ENCODE results near the gene SLC24A4. TPM values are rescaled to one million over a fixed set of nuclear protein-coding genes. Genes with fewer than 3 reads are reported as not detected.

The SLC24A4 gene
- total and polyA plus RNA-seq, 12 donors, result 0.08 to 0.74 (median 0.24) TPM

DNA sequence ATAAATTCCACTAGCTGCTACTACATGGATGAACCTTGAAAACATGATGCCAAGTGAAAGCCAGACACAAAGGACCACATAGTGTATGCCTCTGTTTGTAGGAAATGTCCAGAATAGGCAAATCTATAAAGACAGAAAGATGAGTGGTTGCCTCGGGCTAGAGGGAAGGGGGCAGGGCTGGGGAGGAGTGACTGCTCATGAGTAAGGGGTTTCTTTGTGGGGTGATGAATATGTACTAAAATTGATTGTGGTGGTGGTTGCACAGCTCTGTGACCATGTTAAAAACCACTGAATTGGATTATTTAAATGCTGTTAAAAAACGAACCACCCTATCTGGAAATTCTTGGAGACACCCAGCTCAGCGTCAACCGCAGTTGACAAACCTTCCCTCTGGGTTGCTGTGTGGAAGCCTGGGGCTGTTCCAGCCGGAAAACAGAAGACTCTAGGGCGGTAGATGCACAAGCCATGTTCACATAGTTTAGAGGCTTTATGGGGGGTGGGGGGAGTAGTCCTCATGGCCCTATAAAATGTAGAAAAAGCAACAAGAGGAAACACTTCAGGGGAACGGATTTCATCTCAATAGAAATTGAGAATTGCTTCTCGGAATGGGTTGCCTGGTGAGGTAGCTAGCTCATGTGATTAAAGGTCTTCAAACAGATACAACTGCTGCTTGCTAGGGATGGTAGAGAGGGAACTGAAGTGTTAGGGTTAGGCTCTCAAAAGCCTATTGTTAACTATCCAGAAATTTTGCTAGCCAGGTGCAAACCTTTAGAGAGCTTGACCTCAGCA lies 220.0 kb downstream of the SLC24A4 start:
- peak overlapping the region in 1 of 10 donors; percentile 17 for H3K27ac ChIP-seq
- WGBS, 2 donors, result 60 to 71% methylated on average over 8 of the region's 8 CpGs
- no peaks in the 10 kb centered on the region for H3K36me3 ChIP-seq
- TF ChIP-seq, protein P1, sequence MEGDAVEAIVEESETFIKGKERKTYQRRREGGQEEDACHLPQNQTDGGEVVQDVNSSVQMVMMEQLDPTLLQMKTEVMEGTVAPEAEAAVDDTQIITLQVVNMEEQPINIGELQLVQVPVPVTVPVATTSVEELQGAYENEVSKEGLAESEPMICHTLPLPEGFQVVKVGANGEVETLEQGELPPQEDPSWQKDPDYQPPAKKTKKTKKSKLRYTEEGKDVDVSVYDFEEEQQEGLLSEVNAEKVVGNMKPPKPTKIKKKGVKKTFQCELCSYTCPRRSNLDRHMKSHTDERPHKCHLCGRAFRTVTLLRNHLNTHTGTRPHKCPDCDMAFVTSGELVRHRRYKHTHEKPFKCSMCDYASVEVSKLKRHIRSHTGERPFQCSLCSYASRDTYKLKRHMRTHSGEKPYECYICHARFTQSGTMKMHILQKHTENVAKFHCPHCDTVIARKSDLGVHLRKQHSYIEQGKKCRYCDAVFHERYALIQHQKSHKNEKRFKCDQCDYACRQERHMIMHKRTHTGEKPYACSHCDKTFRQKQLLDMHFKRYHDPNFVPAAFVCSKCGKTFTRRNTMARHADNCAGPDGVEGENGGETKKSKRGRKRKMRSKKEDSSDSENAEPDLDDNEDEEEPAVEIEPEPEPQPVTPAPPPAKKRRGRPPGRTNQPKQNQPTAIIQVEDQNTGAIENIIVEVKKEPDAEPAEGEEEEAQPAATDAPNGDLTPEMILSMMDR (IDR thresholded peaks at IDR 0.05), result no peak
- H3K4me1 ChIP-seq, result peaks cover 9 to 41% (median 32%) of the 10 kb centered on the region in 9 donors
- H3K4me3 ChIP-seq, result no peak overlapping the region
- ATAC-seq (no peak), DNase-seq (no peak)
- intact Hi-C loops (cut with DNase I), result loop anchor here in 2 of 10 donors (5.0 to 10.0 kb wide), 2 partner anchors 78 to 86 kb away; no protein-coding TSS in a partner anchor
- H3K9me3 ChIP-seq, result peaks cover 0 to 8% (median 0%) of the 10 kb centered on the region in 11 donors
- no peaks in the 10 kb centered on the region for H3K27me3 ChIP-seq

DNA sequence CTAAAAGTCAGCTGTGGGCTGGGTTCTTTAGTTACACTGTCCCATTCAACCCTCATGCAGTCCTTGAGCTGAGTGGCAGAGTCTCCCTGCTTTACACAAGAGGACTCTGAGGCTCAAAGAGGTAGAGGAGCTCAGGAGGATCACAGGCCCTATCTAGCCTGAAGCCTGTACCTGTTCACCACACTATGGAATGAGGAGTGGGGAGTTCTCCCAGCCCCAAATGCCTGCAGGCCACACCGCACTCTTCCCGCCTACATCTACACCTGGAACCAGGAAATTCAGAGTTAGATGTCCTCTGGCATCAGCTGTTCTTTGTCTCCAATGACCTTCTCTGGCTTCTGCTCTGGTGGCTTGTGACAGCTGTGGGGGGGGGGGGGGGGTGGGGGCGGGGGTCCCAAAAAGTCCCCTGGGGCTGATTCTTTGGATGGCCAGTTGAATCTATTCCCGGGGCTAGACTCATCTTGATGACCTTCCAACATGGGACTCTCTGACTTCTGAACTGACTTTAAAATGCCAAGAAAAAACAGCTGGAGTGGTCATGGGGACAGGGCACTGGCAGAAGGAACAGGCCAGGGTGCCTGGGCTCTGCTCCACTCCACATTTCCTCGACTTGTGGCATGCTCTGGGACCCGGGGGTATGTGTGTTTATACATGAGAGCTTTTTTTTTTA lies 221.2 kb downstream of the SLC24A4 start:
- 55 to 58% methylated on average over 6 of the region's 6 CpGs for WGBS, 2 donors
- ATAC-seq, result no peak
- Histone ChIP-seq H3K27me3 (no peaks in the 10 kb centered on the region), H3K9me3 (peaks cover 0 to 8% (median 0%) of the 10 kb centered on the region in 11 donors), H3K4me1 (peaks cover 9 to 36% (median 26%) of the 10 kb centered on the region in 9 donors), H3K4me3 (no peak overlapping the region), H3K27ac (no peak overlapping the region), H3K36me3 (no peaks in the 10 kb centered on the region)
- TF ChIP-seq, protein P1 (IDR thresholded peaks at IDR 0.05), result no peak
- intact Hi-C loops (cut with DNase I), result loop anchor here in 2 of 10 donors (5.0 to 10.0 kb wide), 2 partner anchors 79 to 87 kb away; no protein-coding TSS in a partner anchor
- no peak for DNase-seq

DNA sequence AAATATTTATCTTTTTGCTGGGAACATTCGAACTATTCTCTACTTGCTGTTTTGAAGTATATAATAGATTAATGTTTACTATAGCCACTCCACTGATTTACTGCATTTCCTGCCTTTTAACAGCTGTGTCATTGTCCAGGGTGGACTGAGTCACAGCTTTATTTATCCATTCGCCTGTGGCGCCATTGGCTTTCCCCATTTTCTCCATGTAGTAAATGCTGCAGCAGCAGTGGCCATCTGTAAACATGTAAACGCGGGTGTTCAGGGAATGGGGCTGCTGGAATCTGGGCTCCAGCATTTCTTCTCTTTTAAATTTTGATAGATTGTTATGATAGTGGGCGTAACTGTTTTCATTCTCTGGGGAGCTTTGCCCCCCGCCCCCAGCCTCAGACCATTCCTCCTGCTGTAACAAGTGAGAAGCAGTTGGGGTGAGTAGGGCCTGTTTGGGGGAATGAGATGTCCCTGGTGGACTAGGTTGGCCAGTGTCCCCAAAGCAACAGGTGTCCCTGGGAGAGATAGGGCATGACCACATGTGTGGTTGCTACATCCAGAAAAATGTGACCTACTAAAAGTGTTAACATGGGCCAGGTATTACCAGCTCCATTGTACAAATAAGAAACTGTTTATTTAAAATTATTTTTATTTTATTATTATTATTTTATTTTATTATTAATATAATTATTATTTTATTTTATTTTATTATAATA lies 223.5 kb downstream of the SLC24A4 start:
- peaks cover 5 to 36% (median 18%) of the 10 kb centered on the region in 9 donors for H3K4me1 ChIP-seq
- ATAC-seq (no peak), DNase-seq (no peak)
- no peak overlapping the region for H3K4me3 ChIP-seq
- intact Hi-C loops (cut with DNase I), result loop anchor here in 1 of 10 donors (10.0 kb wide), 1 partner anchor 82 kb away; no protein-coding TSS in a partner anchor
- no peaks in the 10 kb centered on the region for H3K36me3 ChIP-seq
- no peaks in the 10 kb centered on the region for H3K27me3 ChIP-seq
- TF ChIP-seq, protein P1 (IDR thresholded peaks at IDR 0.05), result no peak
- peaks cover 0 to 8% (median 0%) of the 10 kb centered on the region in 11 donors for H3K9me3 ChIP-seq
- H3K27ac ChIP-seq, result no peak overlapping the region
- WGBS, 2 donors, result 86 to 91% methylated on average over 7 of the region's 7 CpGs

Data from heart right ventricle (tissue), 16 donors.